Measurements from ENCODE around the gene RERE. TPM values are rescaled to one million over a fixed set of nuclear protein-coding genes. Genes with fewer than 3 reads are reported as not detected.
A peak's percentile ranks its signal among the peaks of the same experiment; 100 is the strongest.

RERE gene
- total and polyA plus RNA-seq, 2 experiments from 2014 or later = 148 to 170 TPM

GRCh38 chr1:8525216-8525557 is 292.3 kb downstream of the RERE start:
- Mint-ChIP-seq H3K27me3 (ENCODE audit: insufficient read depth, low read depth, poor library complexity) (peaks cover 1% of the 10 kb centered on the region), H3K4me1 (peaks cover 21% of the 10 kb centered on the region), H3K27ac (no peak overlapping the region), H3K4me3 (no peak overlapping the region), H3K9me3 (no peaks in the 10 kb centered on the region), H3K36me3 (ENCODE audit: low read depth) (peaks cover 13% of the 10 kb centered on the region)
- Histone ChIP-seq H3K36me3 (ENCODE audit: insufficient read depth) (no peaks in the 10 kb centered on the region), H3F3A (replicated peaks; ENCODE audit: low read depth) (no peaks in the 10 kb centered on the region), H3K9me2 (ENCODE audit: insufficient read depth) (no peaks in the 10 kb centered on the region), H3K4me1 (ENCODE audit: insufficient read depth) (peaks cover 40% of the 10 kb centered on the region), H3K27ac (ENCODE audit: low read depth) (peak overlapping the region; percentile 85), H3K79me2 (replicated peaks; ENCODE audit: insufficient read depth) (peaks cover 66% of the 10 kb centered on the region), H2AFZ (no peak overlapping the region), H3K4me3 (no peak overlapping the region), H3K4me2 (peak overlapping the region; percentile 50), H3K27me3 (ENCODE audit: insufficient read depth) (no peaks in the 10 kb centered on the region), H4K20me1 (replicated peaks; ENCODE audit: insufficient read depth) (peaks cover 5% of the 10 kb centered on the region)
- TF ChIP-seq EZH2phosphoT487 (IDR thresholded peaks at IDR 0.05; ENCODE audit: unreplicated experiment) = no peak
- no peak for TF ChIP-seq EZH2 (IDR thresholded peaks at IDR 0.05; ENCODE audit: low read depth, unreplicated experiment)
- no peak for TF ChIP-seq NANOG (IDR thresholded peaks at IDR 0.05; ENCODE audit: borderline replicate concordance)
- no peak for TF ChIP-seq CTCF (conservative IDR thresholded peaks at IDR 0.05; ENCODE audit: low read depth in 2 of 2)
- no peak for TF ChIP-seq STAT1 (IDR thresholded peaks at IDR 0.05; ENCODE audit: unreplicated experiment)
- no peak for TF ChIP-seq ZNF114 (CRISPR knock-in tag; IDR thresholded peaks at IDR 0.05)
- TF ChIP-seq, protein P1, sequence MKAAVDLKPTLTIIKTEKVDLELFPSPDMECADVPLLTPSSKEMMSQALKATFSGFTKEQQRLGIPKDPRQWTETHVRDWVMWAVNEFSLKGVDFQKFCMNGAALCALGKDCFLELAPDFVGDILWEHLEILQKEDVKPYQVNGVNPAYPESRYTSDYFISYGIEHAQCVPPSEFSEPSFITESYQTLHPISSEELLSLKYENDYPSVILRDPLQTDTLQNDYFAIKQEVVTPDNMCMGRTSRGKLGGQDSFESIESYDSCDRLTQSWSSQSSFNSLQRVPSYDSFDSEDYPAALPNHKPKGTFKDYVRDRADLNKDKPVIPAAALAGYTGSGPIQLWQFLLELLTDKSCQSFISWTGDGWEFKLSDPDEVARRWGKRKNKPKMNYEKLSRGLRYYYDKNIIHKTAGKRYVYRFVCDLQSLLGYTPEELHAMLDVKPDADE (IDR thresholded peaks at IDR 0.05) = no peak
- TF ChIP-seq POLR2AphosphoS5 (IDR thresholded peaks at IDR 0.05; ENCODE audit: low read depth) = no peak
- no peak for TF ChIP-seq ZNF331 (CRISPR knock-in tag; IDR thresholded peaks at IDR 0.05; ENCODE audit: low read depth)
- TF ChIP-seq CREB1 (CRISPR knock-in tag; IDR thresholded peaks at IDR 0.05; ENCODE audit: low read depth) = no peak
- no peak for TF ChIP-seq REST (IDR thresholded peaks at IDR 0.05; ENCODE audit: unreplicated experiment)
- no peak for TF ChIP-seq JUNB (IDR thresholded peaks at IDR 0.05; ENCODE audit: unreplicated experiment)
- TF ChIP-seq, protein P2, sequence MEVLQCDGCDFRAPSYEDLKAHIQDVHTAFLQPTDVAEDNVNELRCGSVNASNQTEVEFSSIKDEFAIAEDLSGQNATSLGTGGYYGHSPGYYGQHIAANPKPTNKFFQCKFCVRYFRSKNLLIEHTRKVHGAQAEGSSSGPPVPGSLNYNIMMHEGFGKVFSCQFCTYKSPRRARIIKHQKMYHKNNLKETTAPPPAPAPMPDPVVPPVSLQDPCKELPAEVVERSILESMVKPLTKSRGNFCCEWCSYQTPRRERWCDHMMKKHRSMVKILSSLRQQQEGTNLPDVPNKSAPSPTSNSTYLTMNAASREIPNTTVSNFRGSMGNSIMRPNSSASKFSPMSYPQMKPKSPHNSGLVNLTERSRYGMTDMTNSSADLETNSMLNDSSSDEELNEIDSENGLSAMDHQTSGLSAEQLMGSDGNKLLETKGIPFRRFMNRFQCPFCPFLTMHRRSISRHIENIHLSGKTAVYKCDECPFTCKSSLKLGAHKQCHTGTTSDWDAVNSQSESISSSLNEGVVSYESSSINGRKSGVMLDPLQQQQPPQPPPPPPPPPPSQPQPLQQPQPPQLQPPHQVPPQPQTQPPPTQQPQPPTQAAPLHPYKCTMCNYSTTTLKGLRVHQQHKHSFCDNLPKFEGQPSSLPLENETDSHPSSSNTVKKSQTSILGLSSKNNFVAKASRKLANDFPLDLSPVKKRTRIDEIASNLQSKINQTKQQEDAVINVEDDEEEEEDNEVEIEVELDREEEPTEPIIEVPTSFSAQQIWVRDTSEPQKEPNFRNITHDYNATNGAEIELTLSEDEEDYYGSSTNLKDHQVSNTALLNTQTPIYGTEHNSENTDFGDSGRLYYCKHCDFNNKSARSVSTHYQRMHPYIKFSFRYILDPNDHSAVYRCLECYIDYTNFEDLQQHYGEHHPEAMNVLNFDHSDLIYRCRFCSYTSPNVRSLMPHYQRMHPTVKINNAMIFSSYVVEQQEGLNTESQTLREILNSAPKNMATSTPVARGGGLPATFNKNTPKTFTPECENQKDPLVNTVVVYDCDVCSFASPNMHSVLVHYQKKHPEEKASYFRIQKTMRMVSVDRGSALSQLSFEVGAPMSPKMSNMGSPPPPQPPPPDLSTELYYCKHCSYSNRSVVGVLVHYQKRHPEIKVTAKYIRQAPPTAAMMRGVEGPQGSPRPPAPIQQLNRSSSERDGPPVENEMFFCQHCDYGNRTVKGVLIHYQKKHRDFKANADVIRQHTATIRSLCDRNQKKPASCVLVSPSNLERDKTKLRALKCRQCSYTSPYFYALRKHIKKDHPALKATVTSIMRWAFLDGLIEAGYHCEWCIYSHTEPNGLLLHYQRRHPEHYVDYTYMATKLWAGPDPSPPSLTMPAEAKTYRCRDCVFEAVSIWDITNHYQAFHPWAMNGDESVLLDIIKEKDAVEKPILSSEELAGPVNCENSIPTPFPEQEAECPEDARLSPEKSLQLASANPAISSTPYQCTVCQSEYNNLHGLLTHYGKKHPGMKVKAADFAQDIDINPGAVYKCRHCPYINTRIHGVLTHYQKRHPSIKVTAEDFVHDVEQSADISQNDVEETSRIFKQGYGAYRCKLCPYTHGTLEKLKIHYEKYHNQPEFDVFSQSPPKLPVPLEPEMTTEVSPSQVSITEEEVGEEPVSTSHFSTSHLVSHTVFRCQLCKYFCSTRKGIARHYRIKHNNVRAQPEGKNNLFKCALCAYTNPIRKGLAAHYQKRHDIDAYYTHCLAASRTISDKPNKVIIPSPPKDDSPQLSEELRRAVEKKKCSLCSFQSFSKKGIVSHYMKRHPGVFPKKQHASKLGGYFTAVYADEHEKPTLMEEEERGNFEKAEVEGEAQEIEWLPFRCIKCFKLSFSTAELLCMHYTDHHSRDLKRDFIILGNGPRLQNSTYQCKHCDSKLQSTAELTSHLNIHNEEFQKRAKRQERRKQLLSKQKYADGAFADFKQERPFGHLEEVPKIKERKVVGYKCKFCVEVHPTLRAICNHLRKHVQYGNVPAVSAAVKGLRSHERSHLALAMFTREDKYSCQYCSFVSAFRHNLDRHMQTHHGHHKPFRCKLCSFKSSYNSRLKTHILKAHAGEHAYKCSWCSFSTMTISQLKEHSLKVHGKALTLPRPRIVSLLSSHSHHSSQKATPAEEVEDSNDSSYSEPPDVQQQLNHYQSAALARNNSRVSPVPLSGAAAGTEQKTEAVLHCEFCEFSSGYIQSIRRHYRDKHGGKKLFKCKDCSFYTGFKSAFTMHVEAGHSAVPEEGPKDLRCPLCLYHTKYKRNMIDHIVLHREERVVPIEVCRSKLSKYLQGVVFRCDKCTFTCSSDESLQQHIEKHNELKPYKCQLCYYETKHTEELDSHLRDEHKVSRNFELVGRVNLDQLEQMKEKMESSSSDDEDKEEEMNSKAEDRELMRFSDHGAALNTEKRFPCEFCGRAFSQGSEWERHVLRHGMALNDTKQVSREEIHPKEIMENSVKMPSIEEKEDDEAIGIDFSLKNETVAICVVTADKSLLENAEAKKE (CRISPR knock-in tag; IDR thresholded peaks at IDR 0.05) = no peak
- DNase-seq (ENCODE audit: low spot score) = peak; percentile 81
- peak; percentile 93 for ATAC-seq
